Natural killer cell treated with Interleukin-12 subunit alpha and Interleukin-12 subunit beta and Interleukin-15 and Interleukin-18, amount 100 ng/mL, for 72 hours (primary cell): ENCODE data around the gene TMEM233. TPM values are rescaled to one million over a fixed set of nuclear protein-coding genes. Genes with fewer than 3 reads are reported as not detected.

Experiments used
- ATAC-seq, 2 donors: fragments of 150-1000 bp; cut with Tn5 transposase in 1 of 2; sonication (Bioruptor Pico), chemical (Tn5 transposase) in 1 of 2; 2 replicates each; pipeline ENCODE4 v1.10.0; 2021
- DNase-seq: peaks from one replicate; pipeline ENCODE4 v3.0.0; 2022; ENCODE audit warnings: low spot score
- H3K27ac Mint-ChIP-seq, 2 donors: 1 replicate in 1 of 2; 2 replicates in 1 of 2; pipeline ENCODE4 v1.8.0; 2022; ENCODE audit warnings: mixed read lengths in 2 of 2, mild to moderate bottlenecking in 1 of 2, moderate library complexity in 1 of 2
- H3K27me3 Mint-ChIP-seq, 2 donors: 1 replicate in 1 of 2; 2 replicates in 1 of 2; pipeline ENCODE4 v1.8.0; 2022; ENCODE audit warnings: mixed read lengths in 2 of 2
- H3K36me3 Mint-ChIP-seq: one replicate; pipeline ENCODE4 v1.8.0; 2022; ENCODE audit warnings: mixed read lengths
- H3K4me1 Mint-ChIP-seq, 2 donors: 1 replicate in 1 of 2; 2 replicates in 1 of 2; pipeline ENCODE4 v1.8.0; 2022; ENCODE audit warnings: low read depth in 2 of 2, mixed read lengths in 2 of 2, mild to moderate bottlenecking in 1 of 2
- H3K4me3 Mint-ChIP-seq: one replicate; pipeline ENCODE4 v1.8.0; 2022; ENCODE audit warnings: mixed read lengths
- H3K9me3 Mint-ChIP-seq: 2 replicates; pipeline ENCODE4 v1.8.0; 2022; ENCODE audit warnings: mixed read lengths
- total RNA-seq, 2 donors: library from RNA; stranded (reverse); gene quantifications; one replicate each; pipeline ENCODE4 v1.2.3, GENCODE V29; 2022

TMEM233 gene
- total RNA-seq, 2 donors from 2014 or later, result not detected

GRCh38 chr12:119669744-119670472 is 76.3 kb downstream of the TMEM233 start:
- Mint-ChIP-seq H3K36me3 (peaks cover 33% of the 10 kb centered on the region), H3K4me1 (peaks cover 37 to 58% of the 10 kb centered on the region in 2 donors), H3K27me3 (no peaks in the 10 kb centered on the region), H3K27ac (peak overlapping the region; percentile 70 to 73), H3K4me3 (peak overlapping the region; percentile 69), H3K9me3 (no peaks in the 10 kb centered on the region)
- no peak for ATAC-seq
- no peak for DNase-seq

- H3K4me3 Mint-ChIP-seq, result no peak overlapping the region
- DNase-seq (no peak), ATAC-seq (no peak)
- H3K36me3 Mint-ChIP-seq, result peaks cover 37% of the 10 kb centered on the region
- peaks cover 37 to 55% of the 10 kb centered on the region in 2 donors for H3K4me1 Mint-ChIP-seq
- H3K27ac Mint-ChIP-seq, result peak overlapping the region; percentile 70 to 73
- H3K9me3 Mint-ChIP-seq, result no peaks in the 10 kb centered on the region
- no peaks in the 10 kb centered on the region for H3K27me3 Mint-ChIP-seq
These were observed 77.5 kb downstream of the TMEM233 start for GRCh38 chr12:119671070-119671469.

GRCh38 chr12:119672194-119672593 is 78.6 kb downstream of the TMEM233 start:
- peak overlapping the region; percentile 70 to 84 for H3K27ac Mint-ChIP-seq
- H3K4me1 Mint-ChIP-seq, result peaks cover 31 to 49% of the 10 kb centered on the region in 2 donors

GRCh38 chr12:119673634-119674033 is 80.1 kb downstream of the TMEM233 start:
- peak overlapping the region; percentile 12 for H3K4me3 Mint-ChIP-seq
- DNase-seq (no peak), ATAC-seq (no peak)
- no peaks in the 10 kb centered on the region for H3K27me3 Mint-ChIP-seq
- peak overlapping the region; percentile 70 to 84 for H3K27ac Mint-ChIP-seq
- H3K4me1 Mint-ChIP-seq, result peaks cover 28 to 41% of the 10 kb centered on the region in 2 donors
- no peaks in the 10 kb centered on the region for H3K9me3 Mint-ChIP-seq
- H3K36me3 Mint-ChIP-seq, result peaks cover 49% of the 10 kb centered on the region

More at GRCh38 chr12:119672194-119672593, 78.6 kb downstream of the TMEM233 start:
- no peaks in the 10 kb centered on the region for H3K27me3 Mint-ChIP-seq
- no peak for ATAC-seq
- peaks cover 44% of the 10 kb centered on the region for H3K36me3 Mint-ChIP-seq
- no peak overlapping the region for H3K4me3 Mint-ChIP-seq
- no peaks in the 10 kb centered on the region for H3K9me3 Mint-ChIP-seq
- no peak for DNase-seq

- no peak overlapping the region for H3K4me3 Mint-ChIP-seq
- ATAC-seq (no peak), DNase-seq (no peak)
- peak overlapping the region; percentile 70 to 84 for H3K27ac Mint-ChIP-seq
- H3K9me3 Mint-ChIP-seq, result no peaks in the 10 kb centered on the region
- H3K27me3 Mint-ChIP-seq, result no peaks in the 10 kb centered on the region
- H3K4me1 Mint-ChIP-seq, result peaks cover 26 to 40% of the 10 kb centered on the region in 2 donors
- H3K36me3 Mint-ChIP-seq, result peaks cover 50% of the 10 kb centered on the region
These were observed 81.0 kb downstream of the TMEM233 start for GRCh38 chr12:119674560-119674959.

GRCh38 chr12:119676022-119676421 is 82.4 kb downstream of the TMEM233 start:
- H3K4me3 Mint-ChIP-seq, result no peak overlapping the region
- H3K27ac Mint-ChIP-seq, result no peak overlapping the region
- no peak for DNase-seq
- no peak for ATAC-seq
- no peaks in the 10 kb centered on the region for H3K9me3 Mint-ChIP-seq
- peaks cover 44% of the 10 kb centered on the region for H3K36me3 Mint-ChIP-seq
- peaks cover 16 to 31% of the 10 kb centered on the region in 2 donors for H3K4me1 Mint-ChIP-seq
- no peaks in the 10 kb centered on the region for H3K27me3 Mint-ChIP-seq

- DNase-seq, result no peak
- peak overlapping the region; percentile 4 to 33 for H3K27ac Mint-ChIP-seq
- H3K27me3 Mint-ChIP-seq, result no peaks in the 10 kb centered on the region
- H3K4me1 Mint-ChIP-seq, result peaks cover 11 to 27% of the 10 kb centered on the region in 2 donors
- no peak overlapping the region for H3K4me3 Mint-ChIP-seq
- H3K36me3 Mint-ChIP-seq, result peaks cover 44% of the 10 kb centered on the region
- ATAC-seq, result no peak
- no peaks in the 10 kb centered on the region for H3K9me3 Mint-ChIP-seq
These were observed 83.0 kb downstream of the TMEM233 start for GRCh38 chr12:119676573-119676972.

- Mint-ChIP-seq H3K9me3 (no peaks in the 10 kb centered on the region), H3K27me3 (no peaks in the 10 kb centered on the region), H3K27ac (no peak overlapping the region), H3K36me3 (peaks cover 26% of the 10 kb centered on the region), H3K4me3 (no peak overlapping the region), H3K4me1 (peaks cover 8 to 12% of the 10 kb centered on the region in 2 donors)
- ATAC-seq, result no peak
- no peak for DNase-seq
These were observed 84.9 kb downstream of the TMEM233 start for GRCh38 chr12:119678459-119678858.

- Mint-ChIP-seq H3K36me3 (peaks cover 20% of the 10 kb centered on the region), H3K4me3 (no peak overlapping the region), H3K9me3 (no peaks in the 10 kb centered on the region), H3K4me1 (peaks cover 5 to 8% of the 10 kb centered on the region in 2 donors), H3K27me3 (no peaks in the 10 kb centered on the region), H3K27ac (no peak overlapping the region)
- ATAC-seq, result no peak
- no peak for DNase-seq
These were observed 85.5 kb downstream of the TMEM233 start for GRCh38 chr12:119679081-119679480.

- H3K27ac Mint-ChIP-seq, result no peak overlapping the region
These were observed 85.9 kb downstream of the TMEM233 start for GRCh38 chr12:119679490-119679889.

GRCh38 chr12:119681111-119681510 is 87.5 kb downstream of the TMEM233 start:
- Mint-ChIP-seq H3K9me3 (no peaks in the 10 kb centered on the region), H3K36me3 (peaks cover 13% of the 10 kb centered on the region), H3K4me3 (no peak overlapping the region), H3K4me1 (peaks cover 5 to 6% of the 10 kb centered on the region in 2 donors), H3K27ac (no peak overlapping the region), H3K27me3 (no peaks in the 10 kb centered on the region)
- no peak for ATAC-seq
- DNase-seq, result no peak

More at GRCh38 chr12:119679490-119679889, 85.9 kb downstream of the TMEM233 start:
- ATAC-seq (no peak), DNase-seq (no peak)
- Mint-ChIP-seq H3K4me3 (no peak overlapping the region), H3K27me3 (no peaks in the 10 kb centered on the region), H3K36me3 (peaks cover 17% of the 10 kb centered on the region), H3K9me3 (no peaks in the 10 kb centered on the region), H3K4me1 (peaks cover 5 to 6% of the 10 kb centered on the region in 2 donors)

GRCh38 chr12:119681728-119682638 is 88.4 kb downstream of the TMEM233 start:
- Mint-ChIP-seq H3K27ac (peak overlapping the region; percentile 51 to 70), H3K4me3 (no peak overlapping the region), H3K27me3 (no peaks in the 10 kb centered on the region), H3K9me3 (no peaks in the 10 kb centered on the region), H3K4me1 (peaks cover 0 to 3% of the 10 kb centered on the region in 2 donors), H3K36me3 (peaks cover 7% of the 10 kb centered on the region)
- DNase-seq (no peak), ATAC-seq (no peak)

- Mint-ChIP-seq H3K4me3 (no peak overlapping the region), H3K4me1 (peaks cover 0 to 3% of the 10 kb centered on the region in 2 donors), H3K27ac (peak overlapping the region; percentile 51 to 70), H3K36me3 (peaks cover 6% of the 10 kb centered on the region), H3K27me3 (no peaks in the 10 kb centered on the region), H3K9me3 (no peaks in the 10 kb centered on the region)
- ATAC-seq, result no peak
- no peak for DNase-seq
These were observed 89.2 kb downstream of the TMEM233 start for GRCh38 chr12:119682639-119683252.
